ENCODE measurements around the gene HMGB2.

DNA sequence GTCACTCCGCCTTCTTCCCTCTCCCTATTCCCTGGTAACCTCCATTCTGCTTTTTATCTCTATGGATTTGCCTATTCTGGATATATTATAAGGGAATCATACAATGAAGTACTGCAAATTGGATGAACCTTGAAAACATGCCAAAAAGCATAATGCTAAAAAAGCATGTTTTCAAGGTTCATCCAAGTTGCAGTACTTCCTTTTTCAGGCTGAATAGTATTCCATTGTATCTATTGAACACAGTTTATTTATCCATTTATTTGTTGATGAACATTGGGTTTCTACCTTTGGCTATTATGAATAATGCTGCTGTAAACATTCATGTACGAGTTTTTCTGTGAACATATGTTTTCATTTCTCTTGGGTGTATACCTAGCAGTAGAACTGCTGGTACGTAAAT is 45.8 kb upstream of the HMGB2 start:
- TF ChIP-seq CTCF (IDR thresholded peaks at IDR 0.05; ENCODE audit: low read depth, low read length) (no peak), POLR2A (IDR thresholded peaks at IDR 0.05; ENCODE audit: extremely low read depth, insufficient read length) (no peak)
